Ramos (cell line): ENCODE results near the gene CNGA1.
"Not testable (repeated sequence)": the region's sequence is repeated elsewhere in the genome, so short reads cannot be mapped to it uniquely, and the experiment has no call there.

Experiments used
- in situ Hi-C: fragments of 300-500 bp; cut with MboI; formaldehyde crosslinking; loops from one replicate; pipeline ENCODE4 v1.14.3; 2022; ENCODE audit warnings: low sequenced_read_pairs; ENCODE audit not compliant: unreplicated experiment

The CNGA1 gene

DNA sequence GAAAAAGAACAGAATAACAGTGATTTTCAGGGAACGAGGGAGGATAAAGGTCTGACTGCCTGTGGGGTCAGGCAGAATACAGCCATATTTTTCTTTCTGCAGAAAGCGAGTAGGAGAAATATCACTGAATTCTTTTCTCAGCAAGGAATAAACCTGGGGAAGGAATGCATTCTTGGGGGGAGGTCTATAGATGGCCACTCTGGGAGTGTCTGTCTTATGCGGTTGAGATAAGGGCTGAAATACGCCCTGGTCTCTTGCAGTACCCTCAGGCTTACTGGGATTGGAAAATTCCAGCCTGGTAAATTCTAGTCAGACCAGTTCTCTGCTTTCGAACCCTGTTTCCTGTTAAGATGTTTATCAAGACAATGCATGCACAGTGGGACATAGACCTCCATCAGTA, 26.3 kb downstream of the CNGA1 start:
- in situ Hi-C loops: no loop called here

DNA sequence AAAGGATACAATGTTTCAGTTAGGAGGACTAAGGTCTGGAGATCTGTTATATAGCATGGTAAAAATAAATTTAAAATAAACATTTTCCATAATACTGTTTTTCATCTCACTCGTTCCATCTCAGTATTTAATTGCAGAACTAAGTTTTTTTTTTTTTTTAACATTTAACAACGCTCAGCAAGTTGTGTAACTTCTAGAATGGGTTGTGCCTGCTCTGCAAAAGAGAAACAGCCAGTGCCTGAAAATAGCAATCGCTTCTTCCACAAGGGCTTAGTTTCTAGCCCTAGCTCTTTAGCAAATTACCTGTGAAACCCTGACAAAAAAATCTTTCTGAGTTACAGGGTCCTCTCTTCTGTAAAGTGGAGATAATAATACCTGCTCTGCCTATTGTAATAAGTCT, 41.9 kb downstream of the CNGA1 start:
- in situ Hi-C loops: no loop called here

DNA sequence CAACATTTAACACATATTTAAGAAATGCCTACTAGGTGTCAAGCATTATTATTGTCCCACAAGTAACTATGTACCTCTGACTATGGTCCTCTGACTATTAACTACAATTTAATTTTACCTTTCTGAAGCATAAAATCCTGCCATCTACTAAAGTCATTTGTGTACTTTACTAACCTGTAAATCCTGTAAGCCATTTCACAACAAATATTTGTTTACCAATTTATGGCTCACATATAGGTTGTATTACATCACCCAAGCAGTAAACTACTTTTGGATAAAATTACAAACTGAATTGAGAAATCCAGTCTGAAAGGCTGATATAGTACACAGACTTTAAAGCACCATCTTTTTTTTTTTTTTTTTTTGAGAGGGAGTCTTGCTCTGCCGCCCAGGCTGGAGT, 43.8 kb downstream of the CNGA1 start:
- in situ Hi-C loops: no loop called here

DNA sequence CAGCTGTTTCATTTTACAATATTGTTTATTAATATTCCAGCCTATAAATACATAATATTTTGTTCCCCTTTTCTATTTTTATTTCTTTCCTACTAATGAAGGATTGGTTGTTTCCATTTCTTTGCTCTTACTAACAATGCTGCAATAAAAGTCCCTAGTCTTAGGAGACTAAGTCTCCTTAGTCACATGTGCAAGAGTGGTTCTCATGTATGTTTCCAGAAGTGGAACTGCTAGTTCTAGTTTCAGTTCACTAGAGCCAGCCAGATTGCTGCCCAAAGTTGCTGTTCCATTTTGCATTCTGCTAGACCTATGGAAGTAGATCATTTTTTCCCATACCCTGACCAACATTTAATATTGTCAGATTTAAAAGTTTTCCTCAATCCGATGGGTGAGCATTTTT, 44.3 kb downstream of the CNGA1 start:
- in situ Hi-C loops: no loop called here

DNA sequence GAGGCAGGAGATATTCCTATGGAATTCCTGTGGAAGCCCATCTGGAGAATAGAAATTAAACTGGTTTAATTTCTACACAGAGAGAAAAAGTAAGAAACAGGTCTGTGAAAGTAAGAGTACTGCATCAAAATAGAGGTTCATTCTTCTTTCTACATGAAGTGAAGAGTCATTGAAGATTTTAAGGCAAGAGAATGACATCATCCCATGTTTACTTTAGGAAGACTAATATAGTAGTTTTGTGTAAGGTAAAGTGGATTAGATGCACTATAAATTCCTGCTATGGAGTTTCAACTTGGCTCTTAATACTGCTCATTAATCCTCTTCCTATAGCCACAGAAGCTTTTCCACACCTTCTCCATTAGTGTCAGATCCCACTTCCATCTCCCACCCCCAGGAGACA, 47.6 kb downstream of the CNGA1 start:
- in situ Hi-C loops: no loop called here

DNA sequence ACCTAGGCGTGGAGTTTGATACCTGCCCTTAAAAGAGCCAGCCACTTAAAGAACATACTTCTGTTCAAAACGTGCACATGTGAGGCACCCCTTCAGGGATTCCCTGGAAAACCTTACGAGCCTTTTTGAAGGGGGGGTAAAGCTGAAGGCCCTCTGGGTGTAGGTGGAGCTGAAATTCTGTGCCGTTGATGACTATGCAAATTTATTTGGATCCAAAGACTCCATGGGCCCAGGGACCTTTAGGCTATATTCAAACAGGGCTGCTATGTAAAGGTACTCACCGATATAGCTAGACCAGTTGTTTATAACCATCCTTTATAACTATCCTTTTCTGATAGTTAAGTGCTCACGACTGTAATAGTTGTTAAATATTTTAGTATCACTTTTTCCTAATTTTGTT, 61.8 kb downstream of the CNGA1 start:
- in situ Hi-C loops: no loop called here

DNA sequence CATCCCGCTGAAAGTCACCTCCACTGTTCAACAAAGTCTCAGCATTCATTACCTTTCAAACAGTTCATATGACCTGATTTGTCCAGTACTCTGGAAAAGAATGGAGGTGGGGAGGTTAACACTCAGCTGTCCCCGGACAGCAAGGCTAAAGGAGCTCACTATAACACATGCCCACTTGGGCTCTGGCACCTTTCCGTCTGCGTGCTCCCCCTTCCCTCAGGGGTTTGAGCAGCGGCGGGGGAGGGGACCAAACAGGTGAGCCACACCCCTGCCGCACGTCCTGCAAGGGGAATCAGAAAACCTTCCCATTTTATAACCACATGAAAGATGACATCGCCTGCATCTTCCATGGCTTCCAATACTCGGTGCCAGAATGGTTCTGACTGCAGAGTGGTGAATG, 62.2 kb downstream of the CNGA1 start:
- in situ Hi-C loops: no loop called here

DNA sequence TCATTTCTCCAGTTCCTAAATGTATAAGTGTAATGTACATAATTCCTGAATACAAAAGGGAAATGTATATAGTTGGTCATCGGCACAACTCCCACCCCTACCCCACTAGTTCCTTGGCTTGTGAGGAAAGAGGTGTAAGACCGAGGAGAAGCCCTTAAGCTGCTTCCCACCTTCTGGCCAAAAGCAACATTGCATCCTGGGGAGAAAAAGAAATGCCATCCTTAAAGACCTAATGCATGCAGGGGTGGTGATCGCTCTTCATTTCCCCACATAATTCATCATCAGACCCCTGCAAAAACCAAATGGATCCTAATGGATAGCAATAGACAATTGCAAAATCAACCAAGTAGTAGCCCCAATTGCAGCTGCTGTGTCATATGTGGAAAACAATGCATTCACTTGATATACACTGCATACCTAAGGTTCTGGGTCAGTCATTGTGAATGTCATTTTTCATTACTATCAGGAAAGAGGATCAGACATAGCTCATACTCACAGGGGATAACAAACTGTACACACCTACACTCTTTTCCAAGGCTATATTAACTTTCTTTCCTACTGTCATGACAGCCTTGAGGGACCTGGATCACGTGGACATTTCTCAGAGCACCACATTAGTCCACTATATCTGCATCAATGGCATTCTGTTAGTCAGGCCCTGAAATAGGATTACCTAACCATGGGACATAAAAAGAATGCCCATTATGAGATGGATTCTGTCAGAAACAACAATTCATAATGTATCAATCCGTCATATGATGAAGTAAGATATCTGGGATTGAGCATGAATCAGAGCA, 70.4 kb downstream of the CNGA1 start:
- in situ Hi-C loops: no loop called here

DNA sequence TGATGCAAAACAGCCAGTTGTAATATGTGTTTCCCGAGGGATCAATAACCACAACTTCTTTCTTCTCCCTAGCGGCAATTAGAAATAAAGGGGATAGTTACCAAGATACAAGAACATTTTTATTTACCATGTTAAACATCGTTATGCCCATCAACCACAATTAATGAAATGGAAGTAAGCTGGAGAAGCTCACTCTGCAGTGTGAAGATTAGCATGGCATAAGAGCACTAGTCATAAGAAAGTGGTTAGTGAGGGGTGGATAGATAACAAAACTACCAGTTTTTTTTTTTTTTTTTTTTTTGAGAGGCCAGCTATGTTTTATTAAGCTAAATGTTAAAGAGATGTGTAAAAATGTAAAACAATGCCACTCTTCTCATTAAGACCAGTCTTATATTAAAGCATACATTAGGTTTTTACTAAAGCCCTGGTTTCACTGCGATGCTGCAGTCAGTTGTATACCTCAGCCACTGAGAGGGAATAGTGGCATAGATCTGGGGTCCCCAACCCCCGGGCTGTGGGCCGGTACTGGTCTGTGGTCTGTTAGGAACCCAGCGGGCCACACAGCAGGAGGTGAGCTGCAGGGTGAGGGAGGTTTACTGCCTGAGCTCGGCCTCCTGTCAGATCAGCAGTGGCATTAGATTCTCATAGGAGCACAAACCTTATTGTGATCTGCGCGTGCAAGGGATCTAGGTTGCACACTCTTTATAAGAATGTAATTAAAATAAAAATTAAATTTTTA, 74.2 kb downstream of the CNGA1 start:
- in situ Hi-C loops: no loop called here

DNA sequence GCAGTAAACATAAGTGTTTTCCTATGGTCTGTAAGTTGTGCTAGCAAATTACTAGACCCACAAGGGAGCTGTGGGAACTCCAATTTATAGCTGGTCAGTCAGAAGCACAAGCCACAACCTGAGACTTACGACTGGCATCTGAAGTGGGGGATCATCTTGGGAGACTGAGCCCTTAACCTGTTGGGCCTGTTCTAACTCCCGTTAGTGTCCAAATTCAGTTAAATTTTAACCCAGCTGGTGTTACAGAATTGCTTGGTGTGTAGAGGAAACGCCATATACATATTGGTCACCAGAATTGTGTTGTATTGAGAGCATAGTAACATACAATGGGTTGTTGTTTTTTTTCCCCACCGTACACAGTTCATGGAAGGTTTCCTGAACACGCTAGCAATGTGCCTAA, 77.0 kb downstream of the CNGA1 start:
- in situ Hi-C loops: loop anchor here (10.0 kb wide), 1 partner anchor 255 kb away; no protein-coding TSS in a partner anchor

DNA sequence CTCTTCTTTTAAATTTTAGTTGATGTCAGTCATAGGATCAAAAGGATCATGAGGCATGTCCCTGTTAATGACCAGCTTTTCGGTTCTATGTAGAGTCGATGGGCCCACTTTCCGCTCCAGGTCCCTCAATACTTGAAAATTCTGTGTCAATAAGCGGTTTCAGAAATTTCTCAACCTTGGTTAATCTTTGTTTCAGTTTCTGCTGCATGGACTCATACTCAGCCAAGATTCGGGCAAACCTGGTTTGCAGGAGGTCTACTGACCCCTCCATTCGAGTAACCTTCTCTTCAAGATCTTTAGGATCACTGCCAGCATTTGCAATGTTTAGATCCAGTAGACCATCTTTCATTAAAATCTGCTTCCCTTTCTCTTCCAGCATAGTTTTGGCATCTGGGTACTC, 80.1 kb downstream of the CNGA1 start:
- in situ Hi-C loops: loop anchor here (10.0 kb wide), 1 partner anchor 252 kb away; no protein-coding TSS in a partner anchor

DNA sequence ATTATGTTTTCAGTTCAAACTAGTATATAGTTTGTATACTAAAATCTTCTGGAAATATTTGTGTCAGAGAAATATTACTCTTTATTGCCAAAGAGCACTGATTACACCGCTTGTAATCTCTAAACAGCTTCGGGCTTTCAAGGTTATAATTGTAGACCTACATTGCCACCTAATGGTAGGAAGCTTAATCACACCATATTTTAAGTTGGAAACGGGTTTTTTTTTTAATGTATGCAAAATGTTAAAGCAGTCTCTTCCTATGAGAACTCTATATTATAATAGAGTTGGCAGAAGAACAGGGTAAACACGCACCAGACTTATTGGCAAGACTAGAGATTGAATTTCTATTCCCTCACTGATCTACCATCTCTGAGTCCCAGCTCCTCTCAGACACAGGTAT, 82.6 kb downstream of the CNGA1 start:
- in situ Hi-C loops: loop anchor here (10.0 kb wide), 1 partner anchor 249 kb away; no protein-coding TSS in a partner anchor

DNA sequence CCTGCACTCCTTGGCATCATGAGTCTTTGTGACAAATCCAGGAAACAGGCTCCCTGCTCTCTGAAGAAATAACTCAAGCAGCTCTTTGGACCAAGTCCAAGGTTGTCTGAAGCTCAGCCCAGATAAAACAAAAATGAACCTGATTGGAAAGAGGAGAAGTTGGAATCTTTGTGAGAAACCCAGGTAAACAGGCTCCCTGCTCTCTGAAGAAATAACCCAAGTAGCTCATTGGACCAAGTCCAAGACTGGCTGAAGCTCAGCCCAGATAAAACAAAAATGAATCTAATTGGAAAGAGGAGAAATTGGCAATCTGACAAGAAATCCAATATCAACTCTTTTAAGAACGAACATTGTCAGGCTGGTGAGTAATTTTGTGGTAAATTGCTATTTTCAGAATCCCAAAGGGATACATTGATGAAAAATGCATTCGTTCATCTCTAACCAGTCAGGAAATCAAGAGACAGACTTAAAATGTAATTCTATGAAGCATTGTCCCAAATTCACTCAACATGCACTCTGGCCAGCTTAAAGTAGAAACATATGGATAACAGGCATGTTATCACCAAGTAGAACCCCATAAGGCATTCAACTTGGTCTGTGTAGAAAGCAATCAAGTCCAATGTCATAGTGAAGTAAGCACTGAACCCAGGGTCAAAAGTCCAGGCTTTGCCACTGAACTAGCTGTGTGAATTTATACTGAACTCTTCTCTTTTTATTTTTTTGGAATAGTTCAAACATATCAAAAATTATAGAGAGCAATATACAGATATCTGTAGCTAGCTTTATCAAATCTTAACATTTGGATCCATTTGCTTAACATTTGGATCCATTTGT, 85.3 kb downstream of the CNGA1 start:
- in situ Hi-C loops: loop anchor here (10.0 kb wide), 1 partner anchor 246 kb away; no protein-coding TSS in a partner anchor

DNA sequence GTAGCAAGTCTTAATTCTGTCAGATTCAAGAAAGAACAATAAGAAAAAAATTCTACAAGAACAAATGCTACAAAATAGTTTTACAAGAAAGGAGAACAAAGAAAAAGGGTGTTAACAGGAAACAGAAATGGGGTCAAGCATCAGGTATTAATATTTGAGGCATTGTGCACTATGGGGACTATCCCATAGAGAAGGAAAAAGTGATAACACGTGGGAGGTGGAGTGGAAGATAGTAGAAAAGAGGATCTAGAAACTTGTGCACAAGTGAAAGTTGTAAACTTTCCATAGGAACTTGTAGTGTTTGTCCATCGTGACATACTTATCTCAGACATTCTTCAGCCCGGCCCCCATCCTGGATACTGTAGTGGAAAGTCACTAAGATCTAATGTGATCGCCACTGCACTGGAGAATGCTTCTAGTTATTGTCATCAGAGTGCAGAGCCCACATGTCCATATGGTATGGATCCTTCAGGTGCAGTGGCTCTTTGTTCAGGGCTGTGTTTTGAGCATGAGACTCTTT, 86.7 kb downstream of the CNGA1 start:
- in situ Hi-C loops: loop anchor here (10.0 kb wide), 1 partner anchor 245 kb away; no protein-coding TSS in a partner anchor

DNA sequence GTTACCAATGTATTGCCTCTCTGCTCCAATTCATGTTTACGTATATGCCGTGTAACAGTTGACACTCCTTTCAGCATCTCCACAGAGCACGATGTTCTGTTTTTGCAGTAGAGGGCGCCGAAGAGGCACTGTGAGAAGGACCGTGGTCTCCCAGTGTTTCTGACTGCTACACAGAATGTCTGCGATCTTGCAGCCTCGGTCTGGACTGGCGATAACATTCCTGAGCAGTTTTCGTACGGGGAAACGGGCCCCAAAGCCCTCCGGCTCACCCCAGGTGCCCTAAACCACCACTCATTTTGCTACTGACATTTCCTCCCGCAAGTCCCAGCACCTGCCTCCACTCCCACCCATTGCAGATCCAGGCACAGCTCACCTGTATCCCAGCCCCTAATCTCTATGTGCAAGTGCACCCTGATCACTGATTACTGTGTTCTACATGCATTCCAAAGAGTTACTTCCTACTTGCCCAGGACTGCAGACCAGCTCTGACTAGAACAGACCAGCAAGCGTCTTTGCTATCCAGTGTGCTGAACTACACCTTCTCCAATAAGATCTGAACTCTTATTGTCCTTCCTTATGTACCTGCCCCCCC, 89.7 kb downstream of the CNGA1 start:
- in situ Hi-C loops: no loop called here

DNA sequence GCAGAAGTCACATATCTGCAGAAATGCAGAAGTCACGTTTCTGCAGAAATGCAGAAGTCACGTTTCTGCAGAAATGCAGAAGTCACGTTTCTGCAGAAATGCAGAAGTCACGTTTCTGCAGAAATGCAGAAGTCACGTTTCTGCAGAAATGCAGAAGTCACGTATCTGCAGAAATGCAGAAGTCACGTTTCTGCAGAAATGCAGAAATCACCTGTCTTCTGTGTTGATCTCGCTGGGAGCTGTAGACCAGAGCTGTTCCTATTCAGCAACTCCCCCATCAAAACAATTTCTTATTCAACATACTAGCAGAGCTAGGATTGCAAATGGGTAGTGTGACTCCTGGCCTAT, 93.2 kb downstream of the CNGA1 start:
- in situ Hi-C loops: not testable (repeated sequence)

DNA sequence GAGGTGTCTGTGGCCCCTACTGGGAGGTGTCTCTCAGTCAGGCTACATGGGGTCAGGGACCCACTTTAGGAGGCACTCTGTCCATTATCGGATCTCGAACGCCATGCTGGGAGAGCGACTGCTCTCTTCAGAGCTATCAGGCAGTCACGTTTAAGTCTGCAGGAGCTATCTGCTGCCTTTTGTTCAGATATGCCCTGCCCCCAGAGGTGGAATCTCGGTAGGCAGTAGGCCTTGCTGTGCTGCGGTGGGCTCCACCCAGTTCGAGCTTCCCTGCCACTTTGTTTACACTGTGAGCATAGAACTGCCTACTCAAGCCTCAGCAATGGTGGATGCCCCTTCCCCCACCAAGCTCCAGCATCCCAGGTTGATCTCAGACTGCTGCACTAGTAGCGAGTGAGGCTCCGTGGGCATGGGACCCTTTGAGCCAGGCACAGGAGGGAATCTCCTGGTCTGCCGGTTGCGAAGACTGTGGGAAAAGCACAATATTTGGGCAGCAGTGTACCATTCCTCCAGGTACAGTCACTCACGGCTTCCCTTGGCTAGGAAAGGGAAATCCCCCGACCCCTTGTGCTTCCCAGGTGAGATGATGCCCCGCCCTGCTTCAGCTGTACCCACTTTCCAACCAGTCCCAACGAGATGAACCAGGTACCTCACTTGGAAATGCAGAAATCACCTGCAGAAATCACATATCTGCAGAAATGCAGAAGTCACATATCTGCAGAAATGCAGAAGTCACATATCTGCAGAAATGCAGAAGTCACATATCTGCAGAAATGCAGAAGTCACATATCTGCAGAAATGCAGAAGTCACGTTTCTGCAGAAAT, 93.8 kb downstream of the CNGA1 start:
- in situ Hi-C loops: not testable (repeated sequence)

DNA sequence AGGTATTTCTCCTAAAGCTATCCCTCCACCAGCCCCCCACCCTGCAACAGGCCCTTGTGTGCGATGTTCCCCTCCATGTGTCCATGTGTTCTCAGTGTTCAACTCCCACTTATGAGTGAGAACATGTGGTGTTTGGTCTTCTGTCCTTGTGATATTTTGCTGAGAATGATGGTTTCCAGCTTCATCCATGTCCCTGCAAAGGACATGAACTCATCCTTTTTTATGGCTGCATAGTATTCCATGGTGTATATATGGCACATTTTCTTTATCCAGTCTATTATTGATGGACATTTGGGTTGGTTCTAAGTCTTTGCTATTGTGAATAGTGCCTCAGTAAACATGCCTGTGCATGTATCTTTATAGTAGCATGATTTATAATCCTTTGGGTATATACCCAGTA, 99.3 kb downstream of the CNGA1 start:
- in situ Hi-C loops: not testable (repeated sequence)

DNA sequence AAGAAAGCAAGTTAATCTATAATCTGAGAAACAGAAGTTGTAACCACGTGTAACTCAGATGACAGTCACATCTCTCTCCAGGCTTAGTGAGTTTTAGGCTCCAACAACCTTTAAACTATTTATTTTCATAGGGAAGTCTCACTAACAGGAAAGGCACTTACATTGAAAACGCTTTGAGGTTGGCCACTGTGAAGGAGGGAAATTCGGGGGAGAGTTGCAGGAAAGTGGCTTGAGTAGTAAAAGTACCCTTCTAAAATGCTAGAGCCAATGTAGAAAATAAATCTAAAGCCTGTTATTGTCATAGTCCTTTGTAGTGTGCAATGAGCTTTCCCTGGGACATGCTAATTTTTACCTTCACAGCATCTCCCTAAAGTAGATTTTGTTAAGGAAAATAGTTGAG, 101.1 kb downstream of the CNGA1 start:
- in situ Hi-C loops: no loop called here
